ENCODE data around the gene DCX. TPM values are rescaled to one million over a fixed set of nuclear protein-coding genes. Genes with fewer than 3 reads are reported as not detected.

DCX gene
- total and polyA plus RNA-seq, 3 donors from 2014 or later, result 0.16 to 0.44 (median 0.19) TPM

DNA sequence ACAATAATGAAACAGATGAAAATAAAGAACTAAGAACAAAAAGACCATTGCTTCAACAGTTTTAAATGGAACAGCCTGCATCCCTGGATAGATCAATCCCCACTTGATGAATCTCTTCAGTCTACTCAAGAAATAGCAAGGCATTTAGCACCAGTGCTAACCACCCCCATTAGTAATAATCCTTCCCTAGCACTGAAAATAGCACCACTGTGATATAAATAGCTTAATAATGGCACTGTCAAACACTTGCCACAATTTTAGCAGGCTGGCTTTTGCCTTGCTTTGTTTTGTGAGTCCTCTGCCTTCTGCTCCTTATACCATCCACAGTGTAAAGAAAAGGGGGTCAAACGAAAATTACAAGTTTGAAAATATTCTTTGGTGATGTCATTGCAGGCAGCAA is 17.4 kb downstream of the DCX start:
- Histone ChIP-seq H3K4me3 (no peak overlapping the region), H3K27me3 (no peaks in the 10 kb centered on the region), H3K36me3 (ENCODE audit: low read depth, missing control alignments) (no peaks in the 10 kb centered on the region), H3K9me3 (no peaks in the 10 kb centered on the region), H3K4me1 (no peaks in the 10 kb centered on the region), H3K27ac (no peak overlapping the region)
- no peak for TF ChIP-seq POLR2A (IDR thresholded peaks at IDR 0.05)
- TF ChIP-seq, protein P1, sequence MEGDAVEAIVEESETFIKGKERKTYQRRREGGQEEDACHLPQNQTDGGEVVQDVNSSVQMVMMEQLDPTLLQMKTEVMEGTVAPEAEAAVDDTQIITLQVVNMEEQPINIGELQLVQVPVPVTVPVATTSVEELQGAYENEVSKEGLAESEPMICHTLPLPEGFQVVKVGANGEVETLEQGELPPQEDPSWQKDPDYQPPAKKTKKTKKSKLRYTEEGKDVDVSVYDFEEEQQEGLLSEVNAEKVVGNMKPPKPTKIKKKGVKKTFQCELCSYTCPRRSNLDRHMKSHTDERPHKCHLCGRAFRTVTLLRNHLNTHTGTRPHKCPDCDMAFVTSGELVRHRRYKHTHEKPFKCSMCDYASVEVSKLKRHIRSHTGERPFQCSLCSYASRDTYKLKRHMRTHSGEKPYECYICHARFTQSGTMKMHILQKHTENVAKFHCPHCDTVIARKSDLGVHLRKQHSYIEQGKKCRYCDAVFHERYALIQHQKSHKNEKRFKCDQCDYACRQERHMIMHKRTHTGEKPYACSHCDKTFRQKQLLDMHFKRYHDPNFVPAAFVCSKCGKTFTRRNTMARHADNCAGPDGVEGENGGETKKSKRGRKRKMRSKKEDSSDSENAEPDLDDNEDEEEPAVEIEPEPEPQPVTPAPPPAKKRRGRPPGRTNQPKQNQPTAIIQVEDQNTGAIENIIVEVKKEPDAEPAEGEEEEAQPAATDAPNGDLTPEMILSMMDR (IDR thresholded peaks at IDR 0.05), result no peak
- WGBS, 2 donors, result 60 to 75% methylated on average over 1 of the region's 1 CpG
- DNase-seq, result no peak
- intact Hi-C loops (cut with DNase I; ENCODE audit: low total_unique reads), result no loop called here

DNA sequence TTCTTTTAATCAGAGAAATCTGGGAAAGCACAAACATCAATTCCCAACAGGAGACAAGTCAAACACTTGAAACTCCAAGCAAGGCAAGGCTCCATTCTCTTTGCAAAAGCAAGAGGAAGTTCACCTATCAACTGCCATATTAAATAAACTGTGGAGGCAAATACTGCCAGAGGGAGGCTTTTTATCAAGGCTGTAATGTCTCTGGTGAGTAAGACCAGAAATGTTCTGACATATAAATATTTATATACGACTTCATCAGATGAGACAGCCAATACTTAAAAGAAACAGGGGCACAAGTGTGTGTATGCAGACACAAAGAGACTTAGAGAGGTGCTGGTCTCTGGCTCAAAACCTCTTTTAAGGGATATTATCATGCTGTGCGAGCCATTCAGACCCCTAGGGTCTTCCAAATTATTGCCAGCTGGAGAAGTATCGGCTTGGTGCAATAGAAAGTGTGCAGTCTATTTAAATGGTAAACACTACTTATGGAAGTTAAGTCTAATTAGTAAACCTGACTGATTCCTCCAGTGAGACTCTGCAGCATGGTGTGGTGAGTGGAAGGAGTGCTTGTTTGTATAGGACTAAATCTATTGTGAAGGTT is 24.4 kb downstream of the DCX start:
- no peak for DNase-seq

GRCh38 chrX:111386615-111387233 is 25.3 kb downstream of the DCX start:
- no peaks in the 10 kb centered on the region for H3K9me3 ChIP-seq
- no peak for TF ChIP-seq POLR2A (IDR thresholded peaks at IDR 0.05)
- TF ChIP-seq, protein P1 (IDR thresholded peaks at IDR 0.05), result no peak
- no peaks in the 10 kb centered on the region for H3K27me3 ChIP-seq
- no peak for DNase-seq
- no peak overlapping the region for H3K27ac ChIP-seq
- intact Hi-C loops (cut with DNase I; ENCODE audit: low total_unique reads), result no loop called here
- H3K4me1 ChIP-seq, result no peaks in the 10 kb centered on the region
- WGBS, 2 donors, result 85 to 92% methylated on average over 5 of the region's 5 CpGs
- no peak overlapping the region for H3K4me3 ChIP-seq
- H3K36me3 ChIP-seq (ENCODE audit: low read depth, missing control alignments), result no peaks in the 10 kb centered on the region

More for the DNA sequence above, 24.4 kb downstream of the DCX start:
- TF ChIP-seq, protein P1 (IDR thresholded peaks at IDR 0.05), result no peak
- TF ChIP-seq POLR2A (IDR thresholded peaks at IDR 0.05), result no peak
- Histone ChIP-seq H3K9me3 (no peaks in the 10 kb centered on the region), H3K27me3 (no peaks in the 10 kb centered on the region), H3K36me3 (ENCODE audit: low read depth, missing control alignments) (no peaks in the 10 kb centered on the region), H3K4me1 (no peaks in the 10 kb centered on the region), H3K27ac (no peak overlapping the region), H3K4me3 (no peak overlapping the region)
- intact Hi-C loops (cut with DNase I; ENCODE audit: low total_unique reads), result no loop called here
- WGBS, 2 donors, result 79 to 87% methylated on average over 3 of the region's 3 CpGs

GRCh38 chrX:111386077-111386476 is 25.9 kb downstream of the DCX start:
- no peak for TF ChIP-seq POLR2A (IDR thresholded peaks at IDR 0.05)
- H3K27me3 ChIP-seq, result no peaks in the 10 kb centered on the region
- H3K4me3 ChIP-seq, result no peak overlapping the region
- H3K4me1 ChIP-seq, result no peaks in the 10 kb centered on the region
- no peaks in the 10 kb centered on the region for H3K9me3 ChIP-seq
- 81 to 86% methylated on average over 4 of the region's 4 CpGs for WGBS, 2 donors
- no peak for DNase-seq
- intact Hi-C loops (cut with DNase I; ENCODE audit: low total_unique reads), result no loop called here
- H3K27ac ChIP-seq, result no peak overlapping the region
- H3K36me3 ChIP-seq (ENCODE audit: low read depth, missing control alignments), result no peaks in the 10 kb centered on the region

DNA sequence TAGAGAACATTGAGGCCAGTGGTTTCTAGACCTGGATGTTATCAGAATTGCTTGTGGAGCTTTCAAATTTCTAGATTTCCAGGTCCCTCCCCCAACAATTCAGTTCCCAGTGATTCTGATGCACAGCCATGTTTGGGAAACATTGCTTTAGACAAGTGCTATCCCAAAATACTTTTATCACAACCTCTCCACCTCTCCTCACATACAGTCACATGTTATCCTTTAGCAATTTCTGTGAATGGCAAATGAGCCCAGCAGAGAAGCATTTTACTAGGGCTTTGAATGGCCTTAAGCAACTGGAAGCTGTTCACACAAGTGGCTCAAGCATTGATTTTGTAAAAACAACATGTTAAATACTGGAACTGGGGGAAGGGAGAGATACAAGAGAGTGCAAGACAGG is 29.7 kb downstream of the DCX start:
- intact Hi-C loops (cut with DNase I; ENCODE audit: low total_unique reads), result no loop called here
- H3K4me1 ChIP-seq, result no peaks in the 10 kb centered on the region

More for the DNA sequence above, 29.7 kb downstream of the DCX start:
- Histone ChIP-seq H3K9me3 (no peaks in the 10 kb centered on the region), H3K36me3 (ENCODE audit: low read depth, missing control alignments) (no peaks in the 10 kb centered on the region), H3K27ac (no peak overlapping the region), H3K4me3 (no peak overlapping the region), H3K27me3 (no peaks in the 10 kb centered on the region)
- no peak for TF ChIP-seq POLR2A (IDR thresholded peaks at IDR 0.05)
- TF ChIP-seq, protein P1 (IDR thresholded peaks at IDR 0.05), result no peak
- no peak for DNase-seq
